Gastrocnemius medialis (tissue), 4 donors: ENCODE results near the gene TAAR8. TPM values are rescaled to one million over a fixed set of nuclear protein-coding genes. Genes with fewer than 3 reads are reported as not detected.

Experiments used
- ATAC-seq, 2 donors: fragments of 150-250 bp; one replicate each; pipeline ENCODE4 v1.9.1; 2016
- DNase-seq, 2 donors: peaks; one replicate each; pipeline ENCODE4 v3.0.0-alpha.2; 2019
- H3K27ac ChIP-seq, 4 donors: fragments of 200-600 bp; sonication (generic); 1 replicate in 1 of 4; 2 replicates in 3 of 4; pipeline ENCODE4 v1.5.1; 2016 to 2018; ENCODE audit warnings: mild to moderate bottlenecking in 2 of 4, moderate library complexity in 1 of 4
- H3K27me3 ChIP-seq, 3 donors: fragments of 200-600 bp; sonication (generic) in 2 of 3; 1 replicate in 1 of 3; 2 replicates in 2 of 3; pipeline versions ENCODE4 v1.5.1 to v1.6.0; 2016 to 2019; ENCODE audit warnings: mild to moderate bottlenecking in 1 of 3, moderate library complexity in 1 of 3
- H3K36me3 ChIP-seq, 2 donors: fragments of 200-600 bp; sonication (generic) in 1 of 2; one replicate each; pipeline ENCODE4 v1.5.1; 2017 to 2018
- H3K4me1 ChIP-seq, 2 donors: fragments of 200-600 bp; sonication (generic) in 1 of 2; one replicate each; pipeline ENCODE4 v1.5.1; 2016 to 2017; ENCODE audit warnings: mild to moderate bottlenecking in 2 of 2
- H3K4me3 ChIP-seq, 4 donors: fragments of 200-600 bp; sonication (generic) in 3 of 4; 1 replicate in 1 of 4; 2 replicates in 3 of 4; pipeline ENCODE4 v1.5.1; 2016 to 2019; ENCODE audit warnings: mild to moderate bottlenecking in 2 of 4
- H3K9me3 ChIP-seq, 3 donors: fragments of 200-600 bp; sonication (generic) in 2 of 3; 1 replicate in 1 of 3; 2 replicates in 2 of 3; pipeline ENCODE4 v1.5.1; 2016 to 2019
- POLR2A ChIP-seq, 2 donors: fragments of 450-650 bp; IDR thresholded peaks; one replicate each; pipeline ENCODE4 v1.6.1; 2017; ENCODE audit warnings: antibody characterized with exemption in 2 of 2, mild to moderate bottlenecking in 2 of 2, moderate library complexity in 2 of 2
- in situ Hi-C, 4 donors: fragments of 200-750 bp; cut with MboI; loops; one replicate each; pipeline versions ENCODE4 v1.15.0 to v1.8.0; 2017; ENCODE audit warnings: low sequenced_read_pairs in 4 of 4
- intact Hi-C: fragments of 100-400 bp; cut with DNase I; formaldehyde crosslinking; loops from one replicate; pipeline ENCODE4 v1.15.1; 2023; ENCODE audit warnings: low total_unique reads
- total RNA-seq, 4 donors: library from RNA; depleted of rRNA; stranded (reverse); fragments of >200 nt; gene quantifications; one replicate each; pipeline versions ENCODE4 v1.1.0 to v1.2.3, GENCODE V29; 2016
- TF ChIP-seq, protein P1 (sequence below), 5 experiments: fragments of 450-650 bp in 3 of 5; fragments of 200-600 bp in 2 of 5; sonication (generic) in 2 of 5; IDR thresholded peaks in 4 of 5; conservative IDR thresholded peaks in 1 of 5; 1 replicate in 4 of 5; 2 replicates in 1 of 5; pipeline ENCODE4 v1.5.1; 2016 to 2019; ENCODE audit warnings: antibody characterized with exemption in 5 of 5, mild to moderate bottlenecking in 3 of 5, moderate library complexity in 3 of 5

TAAR8 gene
- total RNA-seq, 4 donors from 2014 or later = not detected

DNA sequence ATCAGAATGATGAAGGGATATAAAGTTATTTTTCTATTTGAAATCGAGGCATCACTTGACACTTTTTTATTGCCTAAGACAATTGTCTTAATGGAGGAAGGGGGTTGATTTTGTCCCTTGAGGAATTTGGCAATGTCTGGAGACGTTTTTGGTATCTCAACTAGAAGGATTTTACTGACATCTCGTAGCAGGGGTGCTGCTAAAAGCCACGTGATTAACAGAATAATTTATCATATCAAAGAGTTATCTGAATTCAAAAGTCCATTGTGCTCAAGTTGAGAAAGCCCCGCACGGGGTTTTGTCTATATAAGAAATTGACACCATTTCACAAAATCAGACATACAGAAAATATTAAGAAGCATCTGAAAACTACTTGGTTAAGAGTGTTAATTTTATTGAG, 16.1 kb downstream of the TAAR8 start:
- TF ChIP-seq, protein P1, sequence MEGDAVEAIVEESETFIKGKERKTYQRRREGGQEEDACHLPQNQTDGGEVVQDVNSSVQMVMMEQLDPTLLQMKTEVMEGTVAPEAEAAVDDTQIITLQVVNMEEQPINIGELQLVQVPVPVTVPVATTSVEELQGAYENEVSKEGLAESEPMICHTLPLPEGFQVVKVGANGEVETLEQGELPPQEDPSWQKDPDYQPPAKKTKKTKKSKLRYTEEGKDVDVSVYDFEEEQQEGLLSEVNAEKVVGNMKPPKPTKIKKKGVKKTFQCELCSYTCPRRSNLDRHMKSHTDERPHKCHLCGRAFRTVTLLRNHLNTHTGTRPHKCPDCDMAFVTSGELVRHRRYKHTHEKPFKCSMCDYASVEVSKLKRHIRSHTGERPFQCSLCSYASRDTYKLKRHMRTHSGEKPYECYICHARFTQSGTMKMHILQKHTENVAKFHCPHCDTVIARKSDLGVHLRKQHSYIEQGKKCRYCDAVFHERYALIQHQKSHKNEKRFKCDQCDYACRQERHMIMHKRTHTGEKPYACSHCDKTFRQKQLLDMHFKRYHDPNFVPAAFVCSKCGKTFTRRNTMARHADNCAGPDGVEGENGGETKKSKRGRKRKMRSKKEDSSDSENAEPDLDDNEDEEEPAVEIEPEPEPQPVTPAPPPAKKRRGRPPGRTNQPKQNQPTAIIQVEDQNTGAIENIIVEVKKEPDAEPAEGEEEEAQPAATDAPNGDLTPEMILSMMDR (IDR thresholded peaks at IDR 0.05 in 4 of 5, conservative IDR thresholded peaks at IDR 0.05 in 1 of 5) = no peak
- TF ChIP-seq POLR2A (IDR thresholded peaks at IDR 0.05) = no peak
- intact Hi-C loops (no loop called here), in situ Hi-C loops (no loop called here)
- H3K4me3 ChIP-seq = no peak overlapping the region
- no peaks in the 10 kb centered on the region for H3K4me1 ChIP-seq
- DNase-seq (no peak), ATAC-seq (no peak)
- no peaks in the 10 kb centered on the region for H3K36me3 ChIP-seq
- peaks cover 0 to 3% (median 0%) of the 10 kb centered on the region in 3 donors for H3K27me3 ChIP-seq
- H3K27ac ChIP-seq = no peak overlapping the region
- H3K9me3 ChIP-seq = no peaks in the 10 kb centered on the region

DNA sequence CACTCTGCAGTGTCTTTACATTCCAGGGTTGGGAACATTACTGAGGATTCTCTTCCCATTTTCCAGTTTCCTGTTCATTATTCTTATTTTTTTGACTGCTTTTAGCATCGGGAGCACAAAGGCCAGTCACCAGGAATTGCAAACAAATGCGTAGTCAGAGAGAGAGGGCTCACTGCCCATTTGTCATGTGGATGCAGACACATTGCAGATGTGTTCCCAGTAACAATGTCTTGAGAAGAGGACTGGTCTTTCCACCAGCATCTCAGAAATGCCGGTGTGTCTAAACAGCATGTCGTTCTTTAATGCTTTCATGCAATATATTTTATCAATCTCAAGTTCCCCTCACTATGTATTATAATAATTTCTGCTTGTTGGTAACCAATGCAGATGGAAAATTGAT, 16.7 kb downstream of the TAAR8 start:
- in situ Hi-C loops = no loop called here
- Histone ChIP-seq H3K27ac (no peak overlapping the region), H3K9me3 (no peaks in the 10 kb centered on the region), H3K4me3 (no peak overlapping the region), H3K27me3 (peaks cover 0 to 3% (median 0%) of the 10 kb centered on the region in 3 donors), H3K4me1 (no peaks in the 10 kb centered on the region), H3K36me3 (no peaks in the 10 kb centered on the region)
- TF ChIP-seq, protein P1 (IDR thresholded peaks at IDR 0.05 in 4 of 5, conservative IDR thresholded peaks at IDR 0.05 in 1 of 5) = no peak
- no peak for TF ChIP-seq POLR2A (IDR thresholded peaks at IDR 0.05)
- DNase-seq (no peak), ATAC-seq (no peak)
- intact Hi-C loops = no loop called here

DNA sequence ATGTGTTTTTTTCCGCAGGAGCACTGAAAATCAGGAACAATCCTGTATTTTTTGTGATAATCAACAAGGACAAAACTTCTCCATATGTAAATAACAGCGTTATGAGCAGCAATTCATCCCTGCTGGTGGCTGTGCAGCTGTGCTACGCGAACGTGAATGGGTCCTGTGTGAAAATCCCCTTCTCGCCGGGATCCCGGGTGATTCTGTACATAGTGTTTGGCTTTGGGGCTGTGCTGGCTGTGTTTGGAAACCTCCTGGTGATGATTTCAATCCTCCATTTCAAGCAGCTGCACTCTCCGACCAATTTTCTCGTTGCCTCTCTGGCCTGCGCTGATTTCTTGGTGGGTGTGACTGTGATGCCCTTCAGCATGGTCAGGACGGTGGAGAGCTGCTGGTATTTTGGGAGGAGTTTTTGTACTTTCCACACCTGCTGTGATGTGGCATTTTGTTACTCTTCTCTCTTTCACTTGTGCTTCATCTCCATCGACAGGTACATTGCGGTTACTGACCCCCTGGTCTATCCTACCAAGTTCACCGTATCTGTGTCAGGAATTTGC, 17.8 kb downstream of the TAAR8 start, which contains the start of gene TAAR6:
Gene TAAR6 (plus strand): TSS at position 102 of the 557 bp plus-strand sequence. CDS start 0 bp downstream, at position 102.
- in situ Hi-C loops (no loop called here), intact Hi-C loops (no loop called here)
- no peak for ATAC-seq
- no peak within 1 kb of the TSS for H3K4me3 ChIP-seq
- no peaks in the 10 kb centered on the region for H3K36me3 ChIP-seq
- no peak for TF ChIP-seq POLR2A (IDR thresholded peaks at IDR 0.05)
- TF ChIP-seq, protein P1 (IDR thresholded peaks at IDR 0.05 in 4 of 5, conservative IDR thresholded peaks at IDR 0.05 in 1 of 5) = no peak
- no peaks in the 10 kb centered on the region for H3K9me3 ChIP-seq
- H3K4me1 ChIP-seq = no peaks in the 10 kb centered on the region
- peaks cover 0 to 3% (median 0%) of the 10 kb centered on the region in 3 donors for H3K27me3 ChIP-seq
- DNase-seq = no peak
- H3K27ac ChIP-seq = no peak within 1 kb of the TSS

DNA sequence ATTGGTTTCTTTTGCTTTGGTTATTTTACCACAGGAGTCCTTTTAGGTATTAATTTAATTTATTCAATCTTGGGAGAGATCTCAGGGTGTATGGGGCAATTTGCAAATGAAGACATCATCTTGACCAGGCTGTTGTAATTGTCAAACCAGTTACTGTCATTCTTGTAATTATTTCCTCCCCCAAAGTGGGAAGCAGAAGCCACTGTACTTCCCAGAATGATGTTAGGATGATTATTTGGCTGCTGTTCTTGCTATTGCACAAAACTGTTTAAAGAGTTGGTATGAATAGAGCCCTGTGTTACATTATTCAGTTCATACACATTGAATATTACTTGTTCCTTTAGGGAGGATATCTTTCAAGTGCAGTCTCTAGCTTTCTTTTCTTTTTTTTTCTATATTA, 19.3 kb downstream of the TAAR8 start:
- H3K4me1 ChIP-seq = no peaks in the 10 kb centered on the region
- no peaks in the 10 kb centered on the region for H3K36me3 ChIP-seq
- no peak overlapping the region for H3K27ac ChIP-seq
- H3K9me3 ChIP-seq = no peaks in the 10 kb centered on the region
- DNase-seq = no peak
- in situ Hi-C loops (no loop called here), intact Hi-C loops (no loop called here)
- no peak for TF ChIP-seq POLR2A (IDR thresholded peaks at IDR 0.05)
- TF ChIP-seq, protein P1 (IDR thresholded peaks at IDR 0.05 in 4 of 5, conservative IDR thresholded peaks at IDR 0.05 in 1 of 5) = no peak
- ATAC-seq = no peak
- H3K27me3 ChIP-seq = peaks cover 0 to 3% (median 0%) of the 10 kb centered on the region in 3 donors
- no peak overlapping the region for H3K4me3 ChIP-seq

DNA sequence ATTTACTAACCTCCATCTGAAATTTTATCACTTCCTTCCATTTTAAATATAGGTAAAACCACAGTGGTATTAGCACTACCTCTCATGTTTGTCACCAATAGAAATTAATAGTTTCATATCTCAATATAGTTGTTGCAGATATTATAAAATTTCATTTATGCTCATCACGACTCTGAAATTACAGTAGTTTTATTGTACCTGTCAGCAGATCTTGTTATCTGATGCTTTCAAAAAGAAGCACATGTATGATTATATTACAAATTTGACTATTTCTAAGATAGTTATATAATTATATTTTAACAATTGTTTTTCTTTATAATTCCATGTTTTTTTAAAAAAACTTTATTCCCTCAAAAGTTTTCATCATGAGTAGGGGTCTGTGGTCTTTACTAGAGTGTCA, 32.2 kb downstream of the TAAR8 start:
- TF ChIP-seq, protein P1 (IDR thresholded peaks at IDR 0.05 in 4 of 5, conservative IDR thresholded peaks at IDR 0.05 in 1 of 5) = no peak
- TF ChIP-seq POLR2A (IDR thresholded peaks at IDR 0.05) = no peak
- no peak for DNase-seq
- Histone ChIP-seq H3K4me3 (no peak overlapping the region), H3K36me3 (no peaks in the 10 kb centered on the region), H3K27ac (no peak overlapping the region), H3K27me3 (no peaks in the 10 kb centered on the region), H3K4me1 (no peaks in the 10 kb centered on the region), H3K9me3 (no peaks in the 10 kb centered on the region)
- in situ Hi-C loops (no loop called here), intact Hi-C loops (no loop called here)
- ATAC-seq = no peak
